Fibroblast of lung (primary cell): Measurements from ENCODE around the gene MED26. TPM values are rescaled to one million over a fixed set of nuclear protein-coding genes. Genes with fewer than 3 reads are reported as not detected.
A peak's percentile ranks its signal among the peaks of the same experiment; 100 is the strongest.

Experiments
- DNase-seq, 2 donors: peaks; one replicate each; pipeline versions ENCODE4 v3.0.0 to v3.0.0-alpha.2; 2010; ENCODE audit warnings: low read depth in 2 of 2
- H2AFZ ChIP-seq: 2 replicates; pipeline ENCODE4 v1.5.1; 2012; ENCODE audit warnings: low read length, control low read depth, inconsistent platforms
- H3K27ac ChIP-seq: 2 replicates; pipeline ENCODE4 v1.5.1; 2011; ENCODE audit warnings: low read length, control low read depth; ENCODE audit not compliant: insufficient read depth
- H3K27me3 ChIP-seq: 2 replicates; pipeline ENCODE4 v1.5.1; 2011; ENCODE audit warnings: mild to moderate bottlenecking, low read length; ENCODE audit not compliant: control insufficient read depth, insufficient read depth
- H3K36me3 ChIP-seq: 2 replicates; pipeline ENCODE4 v1.5.1; 2011; ENCODE audit warnings: low read length; ENCODE audit not compliant: control insufficient read depth, insufficient read depth
- H3K4me1 ChIP-seq: 2 replicates; pipeline ENCODE4 v1.5.1; 2011; ENCODE audit warnings: low read length; ENCODE audit not compliant: control insufficient read depth, insufficient read depth; ENCODE audit errors: extremely low read depth
- H3K4me2 ChIP-seq: 2 replicates; pipeline ENCODE4 v1.5.1; 2011; ENCODE audit warnings: low read length, control low read depth; ENCODE audit not compliant: insufficient read depth; ENCODE audit errors: extremely low read depth
- H3K4me3 ChIP-seq, 4 experiments: fragments of 200-600 bp in 1 of 4; sonication (generic) in 1 of 4; replicated peaks in 1 of 4; 2 replicates each; pipeline ENCODE4 v1.5.1; 2011 to 2016; ENCODE audit warnings: low read length in 4 of 4, low read depth in 3 of 4, mild to moderate bottlenecking in 3 of 4, control low read depth in 2 of 4, inconsistent platforms in 1 of 4, mixed read lengths in 1 of 4; ENCODE audit not compliant: insufficient read depth in 1 of 4; ENCODE audit errors: control extremely low read depth in 1 of 4
- H3K79me2 ChIP-seq: 2 replicates; pipeline ENCODE4 v1.5.1; 2012; ENCODE audit warnings: mild to moderate bottlenecking, low read length, inconsistent platforms; ENCODE audit not compliant: control insufficient read depth, insufficient read depth
- H3K9ac ChIP-seq: 2 replicates; pipeline ENCODE4 v1.5.1; 2011; ENCODE audit warnings: mild to moderate bottlenecking, low read length, control low read depth; ENCODE audit not compliant: insufficient read depth
- H3K9me3 ChIP-seq: 2 replicates; pipeline ENCODE4 v1.5.1; 2012; ENCODE audit warnings: low read depth, low read length; ENCODE audit not compliant: control insufficient read depth, insufficient read depth
- H4K20me1 ChIP-seq: 2 replicates; pipeline ENCODE4 v1.5.1; 2011; ENCODE audit warnings: low read length; ENCODE audit not compliant: control insufficient read depth, insufficient read depth; ENCODE audit errors: extremely low read depth
- CTCF ChIP-seq, 2 donors: IDR thresholded peaks in 1 of 2; conservative IDR thresholded peaks in 1 of 2; 1 replicate in 1 of 2; 2 replicates in 1 of 2; pipeline ENCODE4 v1.5.1; 2011 to 2012; ENCODE audit warnings: low read length in 2 of 2, control low read depth in 1 of 2, inconsistent platforms in 1 of 2, low read depth in 1 of 2, mild to moderate bottlenecking in 1 of 2
- EZH2 ChIP-seq: IDR thresholded peaks from 2 replicates; pipeline ENCODE4 v1.5.1; 2012; ENCODE audit warnings: low read length, control low read depth, mild to moderate bottlenecking; ENCODE audit errors: missing control alignments
- polyA plus RNA-seq, 2 donors: library from polyadenylated mRNA; depleted of rRNA in 1 of 2; stranded (reverse) in 1 of 2; unstranded in 1 of 2; fragments of >200 nt; gene quantifications; 2 replicates each; pipeline ENCODE4 v1.2.1, GENCODE V29; 2011 to 2012; ENCODE audit warnings: missing spikeins in 1 of 2
- total RNA-seq: library from RNA; depleted of rRNA; stranded (reverse); fragments of >200 nt; gene quantifications from 2 replicates; pipeline ENCODE4 v1.2.1, GENCODE V29; 2014

Gene MED26
- total and polyA plus RNA-seq, 2 donors (not counting 1 experiment from before 2014, with no cell fraction given), result 3.7 to 4.5 TPM

GRCh38 chr19:16619457-16619856, 8.5 kb downstream of the MED26 start:
- H3K36me3 ChIP-seq, result peaks cover 5% of the 10 kb centered on the region
- H3K79me2 ChIP-seq, result peaks cover 98% of the 10 kb centered on the region
- TF ChIP-seq EZH2 (no peak), CTCF (conservative IDR thresholded peaks at IDR 0.05 in 1 of 2, IDR thresholded peaks at IDR 0.05 in 1 of 2; ENCODE audit: low read depth in 1 of 2, low read length in 2 of 2) (no peak)
- H3K4me3 ChIP-seq, result no peak overlapping the region
- no peak overlapping the region for H2AFZ ChIP-seq
- H3K27me3 ChIP-seq, result no peaks in the 10 kb centered on the region
- no peaks in the 10 kb centered on the region for H3K9me3 ChIP-seq
- no peak overlapping the region for H3K27ac ChIP-seq
- H3K4me2 ChIP-seq, result no peak overlapping the region
- peaks cover 6% of the 10 kb centered on the region for H3K4me1 ChIP-seq
- peak in 1 of 2 donors; percentile 14 for DNase-seq
- no peak overlapping the region for H3K9ac ChIP-seq
- no peaks in the 10 kb centered on the region for H4K20me1 ChIP-seq

DNA sequence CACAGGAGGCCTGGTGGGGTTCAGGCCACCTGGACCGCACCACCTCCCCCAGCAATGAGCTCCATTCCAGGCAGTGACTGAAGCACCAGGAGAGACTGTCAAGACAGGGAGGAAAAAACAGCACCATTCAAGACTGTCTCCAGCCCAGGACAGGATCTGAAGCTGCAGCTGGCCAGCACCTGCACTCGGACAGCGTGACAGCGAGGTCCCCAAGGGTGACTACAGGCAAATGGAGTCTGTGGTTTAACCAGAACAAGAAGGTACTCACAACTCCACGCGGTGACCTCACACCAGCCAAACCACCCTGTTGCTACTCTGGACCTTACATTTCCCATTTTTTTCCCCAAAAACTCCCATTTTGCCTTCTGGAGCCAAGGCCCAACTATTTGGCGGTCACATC, 9.8 kb downstream of the MED26 start:
- no peak for DNase-seq
- Histone ChIP-seq H3K9ac (no peak overlapping the region), H3K27me3 (no peaks in the 10 kb centered on the region), H2AFZ (no peak overlapping the region), H3K4me1 (peaks cover 6% of the 10 kb centered on the region), H3K4me3 (no peak overlapping the region), H3K4me2 (no peak overlapping the region), H3K27ac (no peak overlapping the region), H4K20me1 (no peaks in the 10 kb centered on the region), H3K36me3 (no peaks in the 10 kb centered on the region), H3K9me3 (no peaks in the 10 kb centered on the region), H3K79me2 (peaks cover 97% of the 10 kb centered on the region)
- TF ChIP-seq EZH2 (no peak), CTCF (conservative IDR thresholded peaks at IDR 0.05 in 1 of 2, IDR thresholded peaks at IDR 0.05 in 1 of 2; ENCODE audit: low read depth in 1 of 2, low read length in 2 of 2) (no peak)

- Histone ChIP-seq H3K4me2 (no peak overlapping the region), H3K27ac (no peak overlapping the region), H3K9ac (no peak overlapping the region), H3K27me3 (no peaks in the 10 kb centered on the region), H3K9me3 (no peaks in the 10 kb centered on the region), H3K36me3 (no peaks in the 10 kb centered on the region), H2AFZ (no peak overlapping the region), H4K20me1 (no peaks in the 10 kb centered on the region), H3K4me3 (no peak overlapping the region), H3K79me2 (peaks cover 96% of the 10 kb centered on the region), H3K4me1 (peaks cover 6% of the 10 kb centered on the region)
- no peak for DNase-seq
- no peak for TF ChIP-seq EZH2
- TF ChIP-seq CTCF (conservative IDR thresholded peaks at IDR 0.05 in 1 of 2, IDR thresholded peaks at IDR 0.05 in 1 of 2; ENCODE audit: low read depth in 1 of 2, low read length in 2 of 2), result no peak
Observed at GRCh38 chr19:16615808-16616207, 12.2 kb downstream of the MED26 start.
